DMS153 treated with DMSO at 0.1 percent for 48 hours (cell line): ENCODE results near the gene RCOR1.
"Not testable (repeated sequence)": the region's sequence is repeated elsewhere in the genome, so short reads cannot be mapped to it uniquely, and the experiment has no call there.

Experiments
- DNase-seq: peaks from one replicate; lab custom pipeline; 2025; ENCODE audit not compliant: unreplicated experiment; lab: John Stamatoyannopoulos, UW

RCOR1 gene

GRCh38 chr14:102570334-102570995, 22.0 kb upstream of the RCOR1 start:
- no peak for DNase-seq

GRCh38 chr14:102571043-102571442, 21.4 kb upstream of the RCOR1 start:
- DNase-seq, result no peak

- no peak for DNase-seq
Observed at GRCh38 chr14:102571478-102572042, 20.9 kb upstream of the RCOR1 start.

GRCh38 chr14:102573161-102573560, 19.3 kb upstream of the RCOR1 start:
- not testable (repeated sequence) for DNase-seq

GRCh38 chr14:102573591-102574046, 18.8 kb upstream of the RCOR1 start:
- no peak for DNase-seq

DNA sequence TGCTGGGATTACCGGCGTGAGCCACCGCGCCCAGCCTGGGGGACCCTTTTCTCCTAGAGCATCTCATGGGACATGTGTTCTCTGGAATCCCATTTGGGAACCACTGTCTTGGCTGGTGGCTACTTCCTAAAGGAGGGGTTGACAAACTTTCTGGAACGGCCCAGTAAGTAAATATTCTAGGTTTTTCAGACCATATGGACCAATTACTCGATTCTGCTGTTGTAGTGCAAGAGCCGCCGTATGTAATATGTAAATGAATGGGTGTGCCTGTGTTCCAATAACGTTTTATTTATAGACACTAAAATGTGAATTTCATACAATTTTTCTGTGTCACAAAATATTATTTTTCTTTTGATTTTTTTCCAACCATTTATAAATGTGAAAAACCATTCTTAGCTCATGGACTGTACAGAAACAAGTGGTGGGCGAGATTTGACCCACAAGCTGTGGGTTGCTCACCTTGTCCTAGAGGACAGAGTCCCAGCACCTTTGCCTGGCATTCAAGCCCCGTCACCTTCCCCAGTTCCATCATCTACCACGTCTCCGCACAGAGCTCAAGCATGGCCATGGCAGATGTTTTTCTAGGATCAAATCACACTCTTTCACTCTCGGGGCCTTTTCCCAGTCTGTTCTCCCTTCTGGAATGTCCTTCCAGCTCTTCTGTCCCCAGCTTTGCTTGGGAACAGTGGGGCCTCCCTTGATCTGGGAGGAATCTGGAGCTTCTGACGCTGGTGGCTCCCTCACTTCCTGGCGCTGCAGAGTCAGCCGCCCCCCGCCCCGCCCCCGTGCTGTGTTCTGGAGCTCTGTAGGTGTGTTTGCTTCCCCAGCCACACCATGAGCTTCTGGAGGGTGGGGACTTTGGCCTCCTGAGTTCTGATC, 17.9 kb upstream of the RCOR1 start:
- DNase-seq, result no peak

DNA sequence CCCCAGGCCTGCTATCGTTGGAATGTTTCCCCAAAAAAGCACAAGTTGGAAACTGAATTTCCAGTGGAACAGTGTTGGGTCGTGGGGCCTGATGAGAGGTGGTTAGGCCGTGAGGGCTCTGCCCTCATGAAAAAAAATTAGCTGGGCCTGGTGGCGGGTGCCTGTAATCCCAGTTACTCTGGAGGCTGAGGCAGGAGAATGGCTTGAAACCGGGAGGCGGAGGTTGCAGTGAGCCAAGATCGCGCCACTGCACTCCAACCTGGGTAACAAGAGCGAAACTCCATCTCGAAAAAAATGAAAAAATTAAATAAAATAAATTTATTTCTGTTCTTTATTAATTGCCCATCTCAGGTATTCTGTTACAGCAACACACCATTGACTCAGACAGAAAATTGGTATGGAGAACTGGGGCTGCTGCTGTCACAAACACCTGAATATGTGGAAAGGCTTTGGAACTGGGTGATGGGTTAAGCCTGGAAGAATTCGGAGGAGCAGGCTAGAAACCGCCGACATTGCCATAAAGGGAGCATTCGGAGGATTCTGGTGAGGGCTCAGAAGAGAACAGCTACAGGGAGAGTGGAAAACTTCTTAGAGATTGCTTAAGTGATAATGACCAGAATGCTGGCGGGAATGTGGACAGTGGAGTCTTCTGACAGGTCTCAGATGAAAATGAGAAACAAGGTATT, 17.1 kb upstream of the RCOR1 start:
- DNase-seq, result no peak

GRCh38 chr14:102575846-102576428, 16.5 kb upstream of the RCOR1 start:
- DNase-seq, result not testable (repeated sequence)

GRCh38 chr14:102578821-102579220, 13.6 kb upstream of the RCOR1 start:
- no peak for DNase-seq

- no peak for DNase-seq
Observed at GRCh38 chr14:102579696-102580549, 12.5 kb upstream of the RCOR1 start.

- no peak for DNase-seq
Observed at GRCh38 chr14:102580550-102581110, 11.8 kb upstream of the RCOR1 start.

GRCh38 chr14:102581193-102581592, 11.3 kb upstream of the RCOR1 start:
- no peak for DNase-seq

GRCh38 chr14:102583726-102584125, 8.7 kb upstream of the RCOR1 start:
- DNase-seq, result no peak

DNA sequence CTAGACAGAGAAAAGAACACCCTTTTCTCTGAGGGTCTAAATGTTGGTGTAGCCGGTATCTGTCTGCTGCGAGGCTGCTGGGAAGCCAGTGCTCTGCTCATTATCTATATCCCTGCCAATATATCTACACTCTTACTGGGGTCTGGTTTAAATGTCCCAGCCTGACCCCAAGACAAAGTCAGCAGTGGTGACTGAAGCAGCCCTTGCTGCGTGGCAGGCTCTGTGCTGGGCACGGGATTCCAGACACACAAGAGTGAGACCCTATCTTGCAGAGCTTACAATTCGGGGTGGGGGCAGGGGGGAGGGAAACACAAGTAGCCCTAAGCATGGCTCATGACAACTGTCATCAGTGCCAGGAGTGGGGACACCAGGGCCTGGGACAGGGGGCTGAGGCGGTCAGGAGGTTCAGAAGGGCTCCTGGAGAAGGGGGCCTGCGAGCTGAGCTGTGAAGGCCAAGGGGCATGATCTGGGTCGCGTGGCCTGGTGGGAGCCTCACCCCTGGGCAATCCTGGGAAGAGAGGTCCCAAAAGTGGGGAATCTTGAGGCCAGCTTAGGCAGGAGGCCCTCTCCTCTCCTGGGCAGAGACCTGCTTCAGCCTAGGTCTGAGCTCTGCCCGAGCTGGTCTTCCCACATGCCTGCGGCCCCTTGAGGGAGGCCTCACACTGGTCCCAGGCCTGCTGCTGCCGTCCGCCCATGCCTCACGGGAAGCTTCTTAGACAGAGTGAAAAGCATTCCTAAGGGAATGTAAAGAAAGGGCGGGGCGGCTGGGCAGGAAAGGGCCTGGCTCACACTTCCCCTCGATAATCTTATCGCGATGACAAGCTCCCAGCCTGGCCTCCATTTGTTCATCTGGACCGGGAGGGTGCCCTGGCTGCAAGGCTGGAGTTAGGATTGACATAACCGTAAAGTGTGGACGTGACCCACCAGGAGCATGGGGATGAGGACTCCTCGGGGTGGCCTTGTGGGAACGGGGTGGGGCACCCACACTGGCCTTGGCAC, 7.3 kb upstream of the RCOR1 start:
- no peak for DNase-seq

GRCh38 chr14:102586420-102587104, 5.9 kb upstream of the RCOR1 start:
- no peak for DNase-seq

- DNase-seq, result no peak
Observed at GRCh38 chr14:102588821-102589220, 3.6 kb upstream of the RCOR1 start.

GRCh38 chr14:102589761-102590290, 2.6 kb upstream of the RCOR1 start:
- DNase-seq, result no peak

- DNase-seq, result no peak
Observed at GRCh38 chr14:102590667-102591099, 1.8 kb upstream of the RCOR1 start.
